GM19395 (cell line): ENCODE results near the gene MTCL1.
A peak's percentile ranks its signal among the peaks of the same experiment; 100 is the strongest.

ENCODE experiments used
- ATAC-seq: cut with Tn5 transposase; IDR thresholded peaks from one replicate; pipeline ENCODE4 v1.9.1; 2021; ENCODE audit warnings: mild to moderate bottlenecking, moderate library complexity; ENCODE audit not compliant: unreplicated experiment

The MTCL1 gene

DNA sequence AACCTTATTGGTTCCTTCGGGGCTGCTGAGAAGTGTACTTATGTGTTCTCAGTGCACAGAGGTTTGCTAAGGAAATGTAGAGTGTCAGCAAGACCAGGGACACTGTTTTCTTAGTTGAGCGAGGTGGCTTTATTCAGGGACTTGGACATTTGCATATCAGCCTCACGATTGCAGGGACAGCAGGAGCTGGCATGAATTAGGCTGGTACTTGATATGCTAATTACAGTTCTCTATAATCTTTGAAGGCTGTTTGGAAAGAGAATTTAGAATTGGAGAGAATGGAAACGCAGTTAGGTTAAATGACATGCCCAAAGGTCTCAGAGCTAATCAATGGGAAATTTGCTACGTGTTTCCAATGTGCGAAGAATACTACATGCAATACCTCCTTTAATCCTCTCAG, 18.7 kb upstream of the MTCL1 start:
- ATAC-seq = no peak

DNA sequence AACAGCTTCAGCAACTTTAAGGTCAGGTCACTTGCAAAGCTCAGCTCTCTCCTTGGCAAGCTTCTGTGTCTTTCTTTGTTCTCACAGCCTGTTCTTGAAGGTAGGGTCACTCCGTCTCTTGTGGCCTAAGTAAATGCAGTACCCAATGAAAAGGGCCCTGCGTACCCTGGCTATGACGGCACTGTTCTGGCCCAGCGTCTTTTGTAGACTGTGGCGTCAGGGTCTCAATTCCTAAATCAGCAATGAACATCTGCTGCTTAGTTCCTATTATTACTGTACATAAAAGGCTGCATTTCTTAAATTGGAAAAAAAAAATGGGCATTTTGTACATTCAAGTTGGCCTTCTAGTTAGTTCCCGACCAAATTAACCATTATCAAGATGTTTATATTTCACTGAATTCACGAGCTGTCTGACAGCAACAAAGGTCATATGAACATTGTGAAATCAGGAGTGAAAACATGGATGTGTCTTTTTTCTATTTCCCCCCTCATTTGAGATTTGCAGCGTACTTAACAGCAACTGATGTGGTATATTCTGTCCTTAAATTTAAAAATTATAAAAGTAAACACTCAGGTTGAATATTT, 17.0 kb upstream of the MTCL1 start:
- ATAC-seq = no peak

DNA sequence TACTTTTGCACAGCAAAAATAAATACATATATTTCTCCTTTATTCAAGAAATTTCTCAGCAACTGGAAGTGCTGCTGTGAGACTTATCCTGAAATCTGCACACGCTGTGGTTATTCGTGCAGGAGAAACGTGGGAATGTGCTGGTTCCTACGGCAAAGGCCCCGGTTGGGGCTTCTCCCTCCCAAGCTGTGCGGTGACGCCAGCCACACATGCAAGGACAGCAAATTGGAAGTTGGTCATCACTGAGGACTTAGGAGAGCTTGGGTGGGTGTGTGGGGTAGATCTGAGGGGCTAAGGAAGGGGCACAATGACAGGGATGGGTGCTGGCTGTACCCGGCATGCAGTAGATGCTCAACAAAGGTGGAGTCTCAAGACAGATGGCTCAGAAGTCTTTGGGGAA, 16.5 kb upstream of the MTCL1 start:
- no peak for ATAC-seq

DNA sequence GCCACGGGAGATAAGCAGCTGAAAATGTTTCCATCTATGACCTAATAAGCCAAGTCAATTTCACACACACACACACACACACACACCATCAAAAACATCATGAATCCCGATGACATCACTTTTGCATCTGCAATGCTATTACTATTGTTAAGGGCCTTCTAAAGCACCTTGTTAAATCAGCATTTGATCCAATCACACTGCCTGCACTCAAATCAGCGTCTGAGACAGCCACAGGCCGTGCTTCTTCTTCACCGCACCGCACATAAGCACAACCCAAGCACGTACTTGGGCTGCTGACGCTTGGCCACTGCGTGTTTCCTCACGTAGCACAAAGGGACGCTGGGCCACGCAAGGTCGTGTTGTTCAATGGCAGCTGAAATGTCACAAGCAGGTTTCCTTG, 15.8 kb upstream of the MTCL1 start:
- no peak for ATAC-seq

DNA sequence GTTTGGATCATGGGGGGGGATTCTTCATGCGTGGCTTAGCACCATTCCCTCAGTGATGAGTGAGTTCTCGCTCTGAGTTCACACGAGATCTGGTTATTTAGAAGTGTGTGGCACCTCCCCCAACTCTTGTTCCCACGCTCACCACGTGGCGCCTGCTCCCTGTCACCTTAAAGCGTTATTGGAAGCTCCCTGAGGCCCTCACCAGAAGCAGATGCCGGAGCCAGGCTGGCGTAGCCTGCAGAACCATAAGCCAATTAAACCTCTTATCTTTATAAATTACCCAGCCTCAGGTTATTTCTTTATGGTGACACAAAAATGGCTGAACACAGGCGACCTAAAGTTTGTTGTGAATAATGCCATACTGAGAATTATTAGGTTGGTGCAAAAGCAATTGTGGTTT, 10.5 kb upstream of the MTCL1 start:
- no peak for ATAC-seq

DNA sequence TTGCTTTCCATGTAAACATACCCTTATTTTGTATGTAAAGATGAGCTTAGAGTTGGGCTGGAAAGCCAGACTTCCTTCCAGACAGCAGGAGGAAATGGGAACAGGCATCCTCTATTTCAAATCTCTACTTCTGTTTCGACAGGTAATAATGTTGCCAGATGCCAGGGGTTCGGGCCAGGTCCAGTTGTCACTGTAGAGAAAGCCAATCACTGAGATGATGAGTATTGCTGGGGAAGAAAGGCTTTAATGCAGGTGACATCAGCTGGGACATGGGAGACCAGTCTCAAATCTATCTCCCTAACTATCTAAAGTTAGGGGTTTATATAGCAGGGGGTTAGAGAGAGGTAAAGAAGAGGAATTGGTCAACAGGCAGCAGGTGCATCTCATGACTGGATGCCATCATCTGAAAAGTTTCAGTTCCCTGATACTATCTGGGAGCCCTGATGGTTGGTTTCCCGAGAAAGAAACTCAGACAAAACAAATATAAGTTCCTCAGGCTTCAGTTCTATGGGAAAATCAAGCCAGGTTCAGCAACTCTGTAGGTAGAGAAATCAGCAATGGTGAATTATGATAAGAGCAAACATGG, 9.3 kb upstream of the MTCL1 start:
- no peak for ATAC-seq

DNA sequence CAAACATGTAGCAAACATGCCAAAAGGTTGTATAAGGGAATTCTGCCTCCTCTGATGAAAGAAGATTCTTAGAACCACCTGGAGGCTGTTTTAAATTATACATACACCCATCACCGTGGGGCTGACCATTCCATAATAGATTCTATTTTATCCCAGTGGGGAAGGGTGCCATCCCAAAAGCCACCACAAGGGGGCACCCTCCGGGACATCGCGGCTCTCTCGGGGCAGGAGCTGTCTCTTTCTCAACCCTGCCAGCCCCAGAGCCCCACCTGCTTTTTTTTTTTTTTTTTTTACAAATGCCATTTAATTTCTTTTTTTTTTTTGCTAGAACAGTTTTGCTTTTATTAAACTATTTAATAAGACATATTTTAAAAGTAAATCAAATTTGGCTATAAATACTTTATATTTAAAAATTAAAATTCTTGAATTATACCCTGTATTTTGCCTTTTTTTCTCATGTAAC, 8.6 kb upstream of the MTCL1 start:
- peak; percentile 62 for ATAC-seq

DNA sequence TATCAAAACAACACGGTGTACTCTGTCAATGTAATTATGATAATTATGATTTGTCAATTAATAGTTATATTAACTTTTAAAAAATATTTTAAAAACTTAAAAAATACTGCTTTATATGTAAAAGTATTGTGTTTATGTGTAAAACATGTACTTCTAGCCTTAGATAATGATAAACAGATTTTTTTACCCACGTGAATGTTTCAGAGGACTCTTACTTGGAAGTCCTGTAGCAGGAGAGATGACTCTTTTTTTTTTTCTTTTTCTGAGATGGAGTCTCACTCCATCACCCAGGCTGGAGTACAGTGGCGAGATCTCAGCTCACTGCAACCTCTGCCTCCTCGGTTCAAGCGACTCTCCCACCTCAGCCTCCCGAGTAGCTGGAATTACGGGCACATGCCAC, 6.2 kb upstream of the MTCL1 start:
- no peak for ATAC-seq

DNA sequence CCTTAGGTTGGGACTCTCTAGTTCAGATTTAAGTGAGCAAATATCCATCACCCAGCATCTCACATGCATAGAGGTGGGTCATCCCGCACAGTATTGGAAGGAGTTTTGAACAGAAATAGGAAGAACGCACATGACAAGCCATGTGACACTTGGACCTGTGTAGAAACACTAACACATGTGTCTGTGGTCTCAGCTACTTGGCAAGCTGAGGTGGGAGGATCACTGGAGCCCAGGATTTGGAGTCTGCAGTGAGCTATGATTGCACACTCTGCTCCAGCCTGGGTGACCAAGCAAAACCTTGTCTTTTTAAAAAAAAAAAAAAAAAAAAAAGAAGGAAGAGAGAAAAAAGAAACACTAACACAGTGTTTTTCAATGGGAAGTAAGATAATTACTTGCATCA, 5.4 kb upstream of the MTCL1 start:
- ATAC-seq = no peak

DNA sequence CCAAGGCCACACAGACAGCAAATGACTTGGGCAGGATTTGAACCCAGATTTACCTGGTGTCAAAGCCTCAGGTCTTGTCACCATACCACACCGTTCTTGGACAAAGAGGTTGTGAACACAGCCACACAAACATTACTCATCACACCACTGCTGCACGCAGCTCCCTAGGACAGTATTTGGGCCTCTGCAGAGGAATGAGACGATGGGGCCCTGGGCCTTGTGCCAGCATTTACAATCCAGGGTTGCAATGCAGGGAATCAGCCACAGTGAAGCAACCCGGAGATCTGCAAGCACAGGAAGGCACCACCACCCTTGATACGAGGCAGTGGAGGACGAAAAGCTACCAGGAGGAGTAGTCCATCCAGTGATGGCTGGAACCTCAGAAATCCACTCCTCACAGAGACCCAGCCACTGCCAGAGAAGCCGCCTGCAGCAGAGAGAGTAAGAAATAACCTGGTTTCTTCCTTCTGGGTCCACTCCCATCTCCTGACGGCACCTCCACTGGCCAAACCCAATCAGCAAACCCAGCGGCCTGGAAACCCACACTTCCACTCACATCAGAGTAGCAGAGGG, 3.7 kb upstream of the MTCL1 start:
- no peak for ATAC-seq

DNA sequence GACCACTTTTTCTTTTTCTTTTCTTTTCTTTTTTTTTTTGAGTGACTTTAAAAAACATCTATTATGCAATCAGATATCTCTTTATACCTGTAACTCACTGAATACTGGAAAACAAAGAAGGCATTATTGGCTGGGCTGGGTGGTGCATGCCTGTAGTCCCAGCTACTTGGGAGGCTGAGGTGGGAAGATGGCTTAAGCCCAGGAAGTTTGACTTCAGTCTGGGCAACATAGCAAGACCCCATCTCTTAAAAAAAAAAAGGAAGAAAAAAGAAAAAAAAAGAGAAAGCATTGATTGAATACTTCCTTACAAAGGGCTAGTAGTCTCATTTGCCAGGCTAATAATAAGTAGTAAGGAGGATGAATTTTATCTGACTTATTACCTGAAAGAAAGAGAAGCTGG, 2.7 kb upstream of the MTCL1 start:
- ATAC-seq = no peak

DNA sequence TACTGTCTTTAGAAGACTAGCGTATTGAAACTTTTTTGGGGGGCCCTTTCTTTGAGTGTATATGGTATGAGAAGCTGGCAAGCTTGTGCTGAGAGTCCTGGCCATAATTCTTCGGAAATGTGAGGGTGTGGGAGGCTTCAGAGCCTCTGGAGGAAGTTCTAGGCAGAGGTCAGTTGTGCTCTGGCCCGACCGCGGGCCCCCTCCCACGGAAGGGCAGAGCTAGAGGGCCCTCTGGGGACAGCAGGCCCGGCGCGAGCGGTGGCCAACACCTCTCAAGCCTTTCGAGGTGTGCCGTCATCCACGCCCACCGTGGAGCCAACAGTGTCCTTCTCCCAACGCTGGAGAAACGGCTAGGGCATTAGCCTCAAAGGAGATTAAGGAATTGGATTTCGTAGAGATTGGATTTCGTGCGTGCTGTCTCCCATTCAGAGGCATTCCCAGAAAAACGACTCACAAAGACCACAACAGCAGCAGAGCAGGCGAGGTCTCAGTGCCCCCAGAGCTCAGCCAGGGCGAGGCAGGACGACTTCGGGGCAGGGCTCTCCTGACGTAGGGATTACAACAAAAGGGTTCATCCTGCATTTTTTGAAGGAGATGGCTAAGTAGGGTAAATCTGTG, 2.2 kb upstream of the MTCL1 start:
- no peak for ATAC-seq

DNA sequence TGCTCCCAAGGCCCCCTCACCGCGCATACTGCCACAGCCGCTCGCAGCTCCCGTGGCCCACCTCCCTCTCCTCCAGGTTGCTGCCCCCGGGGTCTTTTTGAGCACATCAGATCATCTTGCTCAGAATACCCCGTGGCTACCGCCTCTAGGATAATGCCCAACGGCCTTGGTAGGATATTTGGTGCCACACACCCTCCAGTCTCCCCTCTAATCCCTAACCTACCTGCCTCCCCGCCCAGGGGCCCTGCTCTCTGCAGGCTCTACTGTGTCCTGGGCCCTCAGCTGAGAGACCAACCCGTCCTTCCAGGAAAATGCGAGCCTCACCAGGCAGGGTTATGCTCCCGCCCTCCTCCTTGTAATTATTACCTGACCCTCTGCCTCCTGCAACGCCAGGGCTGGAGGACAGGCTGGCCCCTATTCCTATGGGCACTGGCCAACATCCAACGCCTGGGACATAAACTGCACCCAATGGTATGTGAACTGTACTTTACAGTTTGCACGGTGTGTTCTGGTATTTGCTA, 1.5 kb upstream of the MTCL1 start:
- no peak for ATAC-seq

DNA sequence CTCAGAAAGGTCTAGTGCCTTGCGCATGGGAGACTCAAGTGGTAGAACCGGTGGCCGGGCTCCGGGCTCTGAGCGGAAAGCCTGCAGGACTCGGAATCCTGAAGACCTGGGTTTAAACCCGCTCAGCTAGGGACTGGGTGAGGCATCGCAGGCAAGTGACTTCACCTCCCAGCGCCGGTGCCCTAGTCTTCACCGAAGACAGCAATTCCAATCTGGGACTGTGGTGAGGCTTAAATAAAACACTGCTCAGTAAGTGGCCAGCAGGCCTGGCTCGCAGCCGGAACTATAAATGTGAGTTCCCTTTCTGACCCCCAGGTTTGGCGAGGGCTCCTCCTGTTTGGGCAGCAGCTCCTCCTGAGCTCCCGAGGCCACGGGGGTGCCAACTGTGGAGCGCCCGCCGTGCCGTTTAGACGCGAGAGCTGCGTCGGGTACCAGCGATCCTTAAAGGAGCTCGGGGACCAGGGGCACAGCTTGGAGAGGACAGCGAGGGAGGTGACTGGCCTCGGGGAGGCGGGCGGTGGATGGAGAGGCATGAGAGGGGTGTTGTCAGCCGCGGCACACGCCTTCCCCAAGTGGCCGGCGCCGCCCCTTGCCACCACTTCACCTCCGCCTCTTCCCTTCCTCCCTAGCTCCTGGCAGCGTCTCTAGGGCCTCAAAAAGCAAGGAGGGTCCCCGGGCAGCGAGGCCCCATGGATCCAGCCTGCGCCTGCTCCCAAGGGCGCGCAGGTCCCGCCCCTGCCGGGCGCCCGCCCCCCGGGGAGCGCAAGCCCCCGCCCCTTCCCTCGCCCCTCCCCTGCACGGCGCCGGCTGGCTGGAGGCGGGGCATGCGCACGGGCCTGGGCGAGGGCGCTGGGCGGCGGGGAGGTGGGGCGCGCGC, 757 bp upstream of the MTCL1 start:
- peak; percentile 80 for ATAC-seq

DNA sequence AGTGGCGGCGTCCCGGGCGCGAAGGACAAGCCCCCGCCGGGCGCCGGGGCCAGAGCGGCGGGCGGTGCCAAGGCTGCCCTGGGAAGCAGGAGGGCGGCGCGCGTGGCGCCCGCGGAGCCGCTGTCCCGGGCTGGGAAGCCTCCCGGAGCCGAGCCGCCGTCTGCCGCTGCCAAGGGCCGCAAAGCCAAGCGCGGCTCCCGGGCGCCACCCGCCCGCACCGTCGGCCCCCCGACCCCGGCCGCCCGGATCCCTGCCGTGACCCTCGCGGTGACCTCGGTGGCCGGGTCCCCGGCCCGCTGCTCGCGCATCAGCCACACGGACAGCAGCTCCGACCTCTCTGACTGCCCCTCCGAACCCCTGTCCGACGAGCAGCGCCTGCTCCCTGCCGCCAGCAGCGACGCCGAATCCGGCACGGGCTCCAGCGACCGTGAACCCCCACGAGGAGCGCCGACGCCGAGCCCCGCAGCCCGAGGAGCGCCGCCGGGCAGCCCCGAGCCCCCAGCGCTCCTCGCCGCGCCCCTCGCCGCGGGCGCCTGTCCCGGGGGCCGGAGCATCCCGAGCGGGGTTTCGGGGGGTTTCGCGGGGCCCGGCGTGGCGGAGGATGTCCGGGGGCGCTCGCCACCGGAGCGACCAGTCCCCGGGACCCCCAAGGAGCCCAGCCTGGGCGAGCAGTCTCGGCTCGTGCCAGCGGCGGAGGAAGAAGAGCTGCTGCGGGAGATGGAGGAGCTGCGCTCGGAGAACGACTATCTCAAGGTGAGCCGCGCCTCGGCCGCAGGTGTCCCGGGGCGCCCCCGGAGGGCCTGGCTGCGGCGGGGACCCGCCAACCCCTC, 820 bp downstream of the MTCL1 start:
- ATAC-seq = no peak

DNA sequence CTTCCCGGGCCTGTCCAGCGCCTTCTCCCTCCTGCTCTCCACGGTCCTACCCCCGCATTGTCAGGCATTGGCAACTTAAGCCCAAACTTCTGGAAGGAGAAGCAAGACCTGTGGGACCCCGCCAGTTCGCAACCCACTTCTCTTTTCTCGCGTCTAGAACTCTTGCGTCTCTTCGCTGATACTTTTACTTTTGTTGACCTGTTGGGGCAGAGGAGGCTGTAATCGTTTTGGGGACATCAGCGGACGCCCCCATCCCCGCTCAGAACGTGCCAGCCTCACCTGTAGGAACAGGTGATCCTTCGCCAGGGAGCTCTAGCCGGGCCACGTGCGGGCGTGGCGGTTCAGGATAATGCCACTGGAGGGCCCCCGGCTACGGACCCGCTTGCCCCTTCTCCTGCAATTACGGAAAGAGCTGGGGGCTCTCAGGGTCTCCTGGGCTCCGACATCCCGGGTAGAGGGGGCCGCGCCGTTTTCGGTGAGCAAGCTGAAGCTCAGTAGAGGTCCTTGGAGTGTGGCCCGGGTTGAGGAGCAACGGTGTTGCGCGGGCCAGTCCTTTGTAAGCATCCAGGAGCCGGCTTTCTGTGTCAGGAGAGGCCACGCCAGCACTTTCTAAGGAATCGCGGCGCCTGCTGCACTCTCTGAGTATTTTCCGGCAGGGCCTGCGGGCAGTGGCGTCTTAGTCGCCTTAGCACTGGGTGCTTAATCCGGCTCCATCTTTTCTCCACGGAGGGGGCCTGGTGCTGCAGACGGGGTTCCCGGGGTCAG, 1.6 kb downstream of the MTCL1 start:
- ATAC-seq = no peak

DNA sequence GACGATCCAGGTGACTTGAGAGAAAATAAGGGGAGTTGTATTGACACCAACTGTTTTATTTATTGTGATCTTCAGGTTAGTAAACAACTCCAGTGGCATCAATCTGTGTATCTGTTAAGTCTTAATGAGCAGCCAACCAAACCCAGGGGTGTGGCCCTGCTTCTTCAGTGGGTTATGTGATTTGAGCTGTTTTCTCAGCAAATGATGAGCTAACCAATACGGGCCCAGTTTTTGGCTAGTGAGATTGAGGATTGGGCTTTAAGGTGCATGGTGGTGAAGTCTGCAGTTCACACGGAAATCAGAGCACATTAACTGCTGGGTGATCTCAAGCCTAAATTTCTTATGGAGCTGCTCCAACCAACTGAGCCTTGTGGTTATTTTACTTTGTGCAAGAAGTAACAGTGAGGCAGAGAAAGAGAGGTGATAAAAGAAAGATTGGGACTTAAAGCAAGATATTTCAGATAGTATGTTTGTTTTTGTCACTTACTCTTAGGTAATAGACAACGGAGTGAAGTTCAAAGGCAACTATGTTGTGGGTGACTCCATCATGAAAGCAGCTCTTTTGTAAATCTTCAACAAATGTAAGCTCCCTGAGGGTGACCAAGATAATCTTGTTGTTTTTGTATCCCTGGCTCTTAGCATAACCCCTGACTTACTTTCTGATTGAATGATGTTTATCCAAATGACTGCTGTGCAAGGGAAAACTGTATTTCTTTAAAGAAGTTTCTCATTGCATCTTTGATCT, 2.4 kb downstream of the MTCL1 start:
- ATAC-seq = no peak

DNA sequence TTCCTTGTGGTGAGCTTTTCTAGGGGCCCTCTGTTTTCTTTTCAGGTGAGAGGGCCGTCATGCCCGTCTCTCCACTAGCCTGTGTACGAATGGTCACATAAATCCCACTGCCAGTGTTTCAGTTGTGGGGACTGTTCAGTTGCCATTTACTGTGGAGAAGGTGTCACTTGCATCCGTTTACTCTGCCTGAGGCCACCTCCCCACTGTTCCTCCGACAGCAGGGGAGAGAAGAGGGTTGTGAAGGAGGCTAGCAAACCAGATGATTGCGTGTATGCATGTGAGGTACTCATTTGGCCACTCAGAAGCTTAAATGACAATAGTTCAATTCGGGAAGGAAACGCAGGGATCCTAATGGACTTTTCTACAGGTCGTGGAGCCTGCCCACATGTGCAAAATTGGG, 3.3 kb downstream of the MTCL1 start:
- no peak for ATAC-seq
